ENCODE data around the gene ITGA3. TPM values are rescaled to one million over a fixed set of nuclear protein-coding genes. Genes with fewer than 3 reads are reported as not detected.

The ITGA3 gene
- total RNA-seq, 6 experiments from 2014 or later, result 272 to 319 (median 288) TPM

GRCh38 chr17:50103252-50103651 is 47.3 kb downstream of the ITGA3 start:
- no peak overlapping the region for H3K27ac Mint-ChIP-seq
- H3K36me3 Mint-ChIP-seq (ENCODE audit: low read depth), result no peaks in the 10 kb centered on the region
- no peaks in the 10 kb centered on the region; the same call in 1 of the 2 replicates for H3K27me3 Mint-ChIP-seq (ENCODE audit: insufficient read depth)
- no peak for DNase-seq
- no peaks in the 10 kb centered on the region for H3K9me3 Mint-ChIP-seq
- no peak for TF ChIP-seq CTCF (IDR thresholded peaks at IDR 0.05)
- peaks cover 46% of the 10 kb centered on the region for H3K4me1 Mint-ChIP-seq (ENCODE audit: low read depth)
- H3K4me3 Mint-ChIP-seq, result no peak overlapping the region

- DNase-seq, result no peak
- H3K9me3 Mint-ChIP-seq, result no peaks in the 10 kb centered on the region
- no peak for TF ChIP-seq CTCF (IDR thresholded peaks at IDR 0.05)
- no peaks in the 10 kb centered on the region; the same call in 1 of the 2 replicates for H3K27me3 Mint-ChIP-seq (ENCODE audit: insufficient read depth)
- H3K27ac Mint-ChIP-seq, result no peak overlapping the region
- no peaks in the 10 kb centered on the region for H3K36me3 Mint-ChIP-seq (ENCODE audit: low read depth)
- peaks cover 52% of the 10 kb centered on the region for H3K4me1 Mint-ChIP-seq (ENCODE audit: low read depth)
- no peak overlapping the region for H3K4me3 Mint-ChIP-seq
Measured at GRCh38 chr17:50103941-50104340, 48.0 kb downstream of the ITGA3 start.

GRCh38 chr17:50105811-50106210 is 49.9 kb downstream of the ITGA3 start:
- no peak for DNase-seq
- no peak for TF ChIP-seq CTCF (IDR thresholded peaks at IDR 0.05)
- H3K36me3 Mint-ChIP-seq (ENCODE audit: low read depth), result no peaks in the 10 kb centered on the region
- H3K4me1 Mint-ChIP-seq (ENCODE audit: low read depth), result peaks cover 39% of the 10 kb centered on the region
- no peaks in the 10 kb centered on the region; the same call in 1 of the 2 replicates for H3K27me3 Mint-ChIP-seq (ENCODE audit: insufficient read depth)
- no peak overlapping the region for H3K27ac Mint-ChIP-seq
- no peaks in the 10 kb centered on the region for H3K9me3 Mint-ChIP-seq
- no peak overlapping the region for H3K4me3 Mint-ChIP-seq

GRCh38 chr17:50106393-50107131 is 50.7 kb downstream of the ITGA3 start:
- no peaks in the 10 kb centered on the region; the same call in 1 of the 2 replicates for H3K27me3 Mint-ChIP-seq (ENCODE audit: insufficient read depth)
- no peak for DNase-seq
- H3K9me3 Mint-ChIP-seq, result no peaks in the 10 kb centered on the region
- H3K36me3 Mint-ChIP-seq (ENCODE audit: low read depth), result no peaks in the 10 kb centered on the region
- no peak overlapping the region for H3K27ac Mint-ChIP-seq
- no peak for TF ChIP-seq CTCF (IDR thresholded peaks at IDR 0.05)
- peaks cover 32% of the 10 kb centered on the region for H3K4me1 Mint-ChIP-seq (ENCODE audit: low read depth)
- H3K4me3 Mint-ChIP-seq, result no peak overlapping the region

GRCh38 chr17:50107790-50108414 is 52.0 kb downstream of the ITGA3 start:
- H3K4me1 Mint-ChIP-seq (ENCODE audit: low read depth), result peaks cover 24% of the 10 kb centered on the region
- peaks cover 1% of the 10 kb centered on the region; the same call in 1 of the 2 replicates for H3K27me3 Mint-ChIP-seq (ENCODE audit: insufficient read depth)
- H3K27ac Mint-ChIP-seq, result peak overlapping the region; percentile 53
- H3K36me3 Mint-ChIP-seq (ENCODE audit: low read depth), result no peaks in the 10 kb centered on the region
- DNase-seq, result peak; percentile 55
- H3K9me3 Mint-ChIP-seq, result no peaks in the 10 kb centered on the region
- no peak for TF ChIP-seq CTCF (IDR thresholded peaks at IDR 0.05)
- no peak overlapping the region for H3K4me3 Mint-ChIP-seq

Measured in HFFc6 (cell line).